PC-3 (cell line): ENCODE results near the gene TNFAIP3. TPM values are rescaled to one million over a fixed set of nuclear protein-coding genes. Genes with fewer than 3 reads are reported as not detected.
"Not testable (repeated sequence)": the region's sequence is repeated elsewhere in the genome, so short reads cannot be mapped to it uniquely, and the experiment has no call there.

Source experiments
- ATAC-seq: fragments of 200-7000 bp; cut with Tn5 transposase; 2 replicates; pipeline ENCODE4 v1.9.1; 2020; ENCODE audit warnings: mild to moderate bottlenecking, moderate library complexity
- BruUV-seq: library from RNA; stranded (reverse); fragments of 400-500 nt; replicated peaks from 2 replicates; lab custom pipeline; 2021; lab: Mats Ljungman, UMichigan
- CTCF ChIA-PET: fragments of 300-600 bp; sonication (Branson Sonifier 250); formaldehyde crosslinking; loops from one replicate; lab custom pipeline; 2022; ENCODE audit warnings: antibody characterized with exemption; lab: Charles Lee
- POLR2A ChIA-PET: fragments of 300-600 bp; sonication (Branson Sonifier 250); formaldehyde crosslinking; loops from one replicate; lab custom pipeline; 2022; ENCODE audit warnings: antibody characterized with exemption; ENCODE audit not compliant: unreplicated experiment; lab: Charles Lee
- DNase-seq: peaks from one replicate; pipeline ENCODE4 v3.0.0-alpha.2; 2015
- H2AFZ ChIP-seq: fragments of 300-600 bp; sonication (generic); 2 replicates; pipeline ENCODE4 v1.6.0; 2016; ENCODE audit warnings: antibody characterized with exemption, low read length
- H3F3A ChIP-seq: fragments of 300-600 bp; sonication (generic); one replicate; pipeline ENCODE4 v1.6.0; 2017; ENCODE audit warnings: antibody characterized with exemption, low read length, control low read depth, mild to moderate bottlenecking; ENCODE audit not compliant: unreplicated experiment
- H3K27ac ChIP-seq: fragments of 300-600 bp; sonication (generic); 2 replicates; pipeline ENCODE4 v1.5.1; 2016; ENCODE audit warnings: mild to moderate bottlenecking, low read length
- H3K27me3 ChIP-seq: fragments of 300-600 bp; sonication (generic); 2 replicates; pipeline ENCODE4 v1.6.1; 2016; ENCODE audit warnings: low read length, mixed read lengths
- H3K36me3 ChIP-seq: fragments of 300-600 bp; sonication (generic); 2 replicates; pipeline ENCODE4 v1.6.1; 2016; ENCODE audit warnings: low read depth, mixed run types, low read length, mixed read lengths
- H3K4me1 ChIP-seq: fragments of 300-600 bp; sonication (generic); 2 replicates; pipeline ENCODE4 v1.5.1; 2016; ENCODE audit warnings: low read length; ENCODE audit not compliant: insufficient read depth
- H3K4me2 ChIP-seq: fragments of 300-600 bp; sonication (generic); 2 replicates; pipeline ENCODE4 v1.6.0; 2016; ENCODE audit warnings: low read length
- H3K4me3 ChIP-seq: fragments of 300-600 bp; sonication (generic); 2 replicates; pipeline ENCODE4 v1.5.1; 2016; ENCODE audit warnings: mild to moderate bottlenecking, low read length, mixed read lengths
- H3K79me2 ChIP-seq: fragments of 300-600 bp; sonication (generic); 2 replicates; pipeline ENCODE4 v1.6.1; 2017; ENCODE audit warnings: low read length, mixed read lengths
- H3K9ac ChIP-seq: fragments of 300-600 bp; sonication (generic); 2 replicates; pipeline ENCODE4 v1.6.0; 2016; ENCODE audit warnings: mild to moderate bottlenecking, low read length
- H3K9me2 ChIP-seq: fragments of 300-600 bp; sonication (generic); replicated peaks from 2 replicates; pipeline ENCODE4 v1.6.1; 2016; ENCODE audit warnings: mixed run types, low read length, mixed read lengths
- H3K9me3 ChIP-seq: fragments of 300-600 bp; sonication (generic); 2 replicates; pipeline ENCODE4 v1.6.1; 2016; ENCODE audit warnings: low read length, mixed read lengths
- H4K20me1 ChIP-seq: fragments of 300-600 bp; sonication (generic); 2 replicates; pipeline ENCODE4 v1.6.1; 2016; ENCODE audit warnings: low read length, mixed read lengths
- CTCF ChIP-seq: fragments of 300-600 bp; sonication (generic); conservative IDR thresholded peaks from 2 replicates; pipeline ENCODE4 v1.5.1; 2017; ENCODE audit warnings: antibody characterized with exemption, low read depth, mild to moderate bottlenecking, low read length
- EZH2 ChIP-seq: fragments of 300-600 bp; sonication (generic); IDR thresholded peaks from one replicate; pipeline ENCODE4 v1.6.1; 2017; ENCODE audit warnings: antibody characterized with exemption, mild to moderate bottlenecking, low read length; ENCODE audit not compliant: unreplicated experiment
- EZH2phosphoT487 ChIP-seq: fragments of 300-600 bp; sonication (generic); IDR thresholded peaks from 2 replicates; pipeline ENCODE4 v1.6.1; 2018; ENCODE audit warnings: mild to moderate bottlenecking, antibody characterized with exemption, low read length, borderline replicate concordance
- intact Hi-C: fragments of 100-400 bp; cut with micrococcal nuclease; formaldehyde crosslinking; loops from 2 replicates; pipeline ENCODE4 v1.9.0; 2023
- total RNA-seq: library from RNA; depleted of rRNA; stranded (reverse); fragments of >200 nt; gene quantifications from 2 replicates; pipeline ENCODE4 v1.2.3, GENCODE V29; 2014

The TNFAIP3 gene
- total RNA-seq, 1 experiment from 2014 or later, result 21.9 TPM

- Histone ChIP-seq H3K9me3 (no peaks in the 10 kb centered on the region), H3K4me1 (no peaks in the 10 kb centered on the region), H3K9me2 (no peaks in the 10 kb centered on the region), H3K36me3 (no peaks in the 10 kb centered on the region), H3K4me3 (no peak overlapping the region), H3K27ac (no peak overlapping the region), H3K4me2 (no peak overlapping the region), H2AFZ (no peak overlapping the region), H4K20me1 (no peaks in the 10 kb centered on the region), H3K27me3 (no peaks in the 10 kb centered on the region), H3F3A (no peaks in the 10 kb centered on the region), H3K79me2 (no peaks in the 10 kb centered on the region), H3K9ac (no peak overlapping the region)
- DNase-seq (no peak), ATAC-seq (no peak)
- intact Hi-C loops, result no loop called here
- POLR2A ChIA-PET, result no interaction called here
- CTCF ChIA-PET, result no interaction called here
- BruUV-seq, result no TSS peak
- no peak for TF ChIP-seq EZH2
Measured at GRCh38 chr6:137839076-137839475, 28.0 kb upstream of the TNFAIP3 start.

GRCh38 chr6:137840252-137840651 lies 26.8 kb upstream of the TNFAIP3 start:
- no peak for TF ChIP-seq EZH2phosphoT487
- no peak for TF ChIP-seq CTCF
- no peak for TF ChIP-seq EZH2
- Histone ChIP-seq H4K20me1 (no peaks in the 10 kb centered on the region), H3K79me2 (no peaks in the 10 kb centered on the region), H3K9ac (no peak overlapping the region), H3K9me2 (no peaks in the 10 kb centered on the region), H3K4me2 (no peak overlapping the region), H3K4me3 (no peak overlapping the region), H3K27me3 (no peaks in the 10 kb centered on the region), H3K27ac (no peak overlapping the region), H3K36me3 (no peaks in the 10 kb centered on the region), H3K4me1 (no peaks in the 10 kb centered on the region), H2AFZ (no peak overlapping the region), H3F3A (no peaks in the 10 kb centered on the region), H3K9me3 (no peaks in the 10 kb centered on the region)
- ATAC-seq (no peak), DNase-seq (no peak)
- CTCF ChIA-PET, result no interaction called here
- POLR2A ChIA-PET, result no interaction called here
- intact Hi-C loops, result no loop called here
- no TSS peak for BruUV-seq

- BruUV-seq, result no TSS peak
- H4K20me1 ChIP-seq, result no peaks in the 10 kb centered on the region
- DNase-seq (no peak), ATAC-seq (no peak)
- ChIA-PET POLR2A (no interaction called here), CTCF (no interaction called here)
- no peak for TF ChIP-seq CTCF
- no peak for TF ChIP-seq EZH2phosphoT487
- no peak for TF ChIP-seq EZH2
- H3K27ac ChIP-seq, result no peak overlapping the region
- no peaks in the 10 kb centered on the region for H3K79me2 ChIP-seq
- H3K4me1 ChIP-seq, result no peaks in the 10 kb centered on the region
- no peaks in the 10 kb centered on the region for H3K9me2 ChIP-seq
- H2AFZ ChIP-seq, result no peak overlapping the region
- H3K4me3 ChIP-seq, result no peak overlapping the region
- H3K27me3 ChIP-seq, result no peaks in the 10 kb centered on the region
- H3F3A ChIP-seq, result no peaks in the 10 kb centered on the region
- H3K9me3 ChIP-seq, result no peaks in the 10 kb centered on the region
- H3K9ac ChIP-seq, result no peak overlapping the region
- H3K4me2 ChIP-seq, result no peak overlapping the region
- H3K36me3 ChIP-seq, result no peaks in the 10 kb centered on the region
- intact Hi-C loops, result no loop called here
Measured at GRCh38 chr6:137843211-137843610, 23.8 kb upstream of the TNFAIP3 start.

- H3K4me1 ChIP-seq, H3K27ac ChIP-seq, CTCF ChIA-PET, H3K79me2 ChIP-seq, H4K20me1 ChIP-seq, H3K27me3 ChIP-seq, H2AFZ ChIP-seq, H3K4me2 ChIP-seq, H3K36me3 ChIP-seq, POLR2A ChIA-PET, H3K4me3 ChIP-seq, BruUV-seq, H3K9ac ChIP-seq, H3K9me2 ChIP-seq, H3F3A ChIP-seq, intact Hi-C loops, DNase-seq, ATAC-seq, H3K9me3 ChIP-seq: not testable (repeated sequence)
Measured at GRCh38 chr6:137844327-137844726, 22.7 kb upstream of the TNFAIP3 start.

GRCh38 chr6:137844773-137845172 lies 22.3 kb upstream of the TNFAIP3 start:
- H3K36me3 ChIP-seq, H3K4me2 ChIP-seq, H3K27ac ChIP-seq, H3K9me2 ChIP-seq, H3K9ac ChIP-seq, POLR2A ChIA-PET, intact Hi-C loops, ATAC-seq, DNase-seq, H3K4me1 ChIP-seq, H3K9me3 ChIP-seq, H3K4me3 ChIP-seq, H3K27me3 ChIP-seq, CTCF ChIA-PET, BruUV-seq, H3F3A ChIP-seq, H4K20me1 ChIP-seq, H2AFZ ChIP-seq, H3K79me2 ChIP-seq: not testable (repeated sequence)
